GM10248 (cell line): Measurements from ENCODE around the gene TCEAL2.
"Not testable (repeated sequence)": the region's sequence is repeated elsewhere in the genome, so short reads cannot be mapped to it uniquely, and the experiment has no call there.

Experiments used
- CTCF ChIA-PET: fragments of 300-600 bp; sonication (Branson Sonifier 250); formaldehyde crosslinking; extraction: SDS; loops from one replicate; lab custom pipeline; 2021; ENCODE audit warnings: antibody characterized with exemption; lab: Yijun Ruan, JAX
- POLR2A ChIA-PET: fragments of 350-650 bp; sonication (Branson Sonifier 250); formaldehyde crosslinking; extraction: SDS; loops from one replicate; lab custom pipeline; 2020; ENCODE audit warnings: antibody characterized with exemption; lab: Yijun Ruan, JAX
- DNase-seq: peaks from one replicate; pipeline ENCODE4 v3.0.0; 2012; ENCODE audit errors: extremely low spot score
- CTCF ChIP-seq: IDR thresholded peaks from 2 replicates; pipeline ENCODE4 v1.5.1; 2012; ENCODE audit warnings: mild to moderate bottlenecking, low read depth; ENCODE audit errors: extremely low read depth, missing control alignments, control extremely low read depth

TCEAL2 gene

GRCh38 chrX:102129473-102129872 is 4.0 kb downstream of the TCEAL2 start:
- ChIA-PET POLR2A (no interaction called here), CTCF (interaction anchor here (1.1 to 1.4 kb wide), 2 partner anchors 9 to 24 kb away, joined by 3 read pairs; no protein-coding TSS in a partner anchor)
- peak; percentile 17 for TF ChIP-seq CTCF
- DNase-seq: no peak

- CTCF ChIA-PET: interaction anchor here (1.0 kb wide), 1 partner anchor 8 kb away, joined by 3 read pairs; no protein-coding TSS in a partner anchor
- TF ChIP-seq CTCF: no peak
- POLR2A ChIA-PET: no interaction called here
- no peak for DNase-seq
Measured at GRCh38 chrX:102138064-102138463, 12.6 kb downstream of the TCEAL2 start.

- CTCF ChIA-PET, DNase-seq, POLR2A ChIA-PET: not testable (repeated sequence)
Measured at GRCh38 chrX:102140876-102141275, 15.4 kb downstream of the TCEAL2 start.

- CTCF ChIA-PET, DNase-seq, POLR2A ChIA-PET: not testable (repeated sequence)
Measured at GRCh38 chrX:102141631-102142030, 16.2 kb downstream of the TCEAL2 start.

GRCh38 chrX:102142274-102142673 is 16.8 kb downstream of the TCEAL2 start, which contains the start of gene TCEAL6:
TSS of gene TCEAL6 (minus strand) at chrX:102142481.
- DNase-seq, POLR2A ChIA-PET, CTCF ChIA-PET: not testable (repeated sequence)

GRCh38 chrX:102154218-102154860 is 28.9 kb downstream of the TCEAL2 start:
- TF ChIP-seq CTCF: peak; percentile 1
- ChIA-PET CTCF (interaction anchor here (0.9 to 1.2 kb wide), 2 partner anchors 25 to 89 kb away, joined by 3 read pairs; no protein-coding TSS in a partner anchor), POLR2A (interaction anchor here (0.6 kb wide), 1 partner anchor 19 kb away, joined by 3 read pairs; no protein-coding TSS in a partner anchor)
- DNase-seq: no peak

GRCh38 chrX:102154900-102155805 is 29.7 kb downstream of the TCEAL2 start:
- CTCF ChIA-PET: no interaction called here

More at GRCh38 chrX:102154900-102155805, 29.7 kb downstream of the TCEAL2 start:
- TF ChIP-seq CTCF: no peak
- POLR2A ChIA-PET: no interaction called here
- no peak for DNase-seq
